RWPE2 (cell line): Measurements from ENCODE around the gene SLC2A6.

Experiments used
- ATAC-seq: fragments of 200-7000 bp; cut with Tn5 transposase; 3 replicates; pipeline ENCODE4 v1.9.1; 2021; ENCODE audit warnings: low read depth
- DNase-seq: peaks from one replicate; pipeline ENCODE4 v3.0.0-alpha.2; 2020; ENCODE audit warnings: low spot score
- H3K27ac ChIP-seq: fragments of 450-650 bp; 2 replicates; pipeline ENCODE4 v1.5.1; 2017; ENCODE audit warnings: mild to moderate bottlenecking; ENCODE audit not compliant: poor library complexity, severe bottlenecking
- H3K27me3 ChIP-seq: fragments of 250-450 bp; sonication (Bioruptor Pico); 2 replicates; pipeline ENCODE4 v1.5.1; 2021; ENCODE audit warnings: mild to moderate bottlenecking, moderate library complexity; ENCODE audit not compliant: insufficient read depth, poor library complexity, severe bottlenecking
- H3K36me3 ChIP-seq: fragments of 250-450 bp; sonication (Bioruptor Pico); 2 replicates; pipeline ENCODE4 v1.5.1; 2020; ENCODE audit warnings: low read depth, mild to moderate bottlenecking, moderate library complexity
- H3K4me1 ChIP-seq: fragments of 250-450 bp; sonication (Bioruptor Pico); 2 replicates; pipeline ENCODE4 v1.5.1; 2021; ENCODE audit warnings: mild to moderate bottlenecking, moderate library complexity; ENCODE audit not compliant: insufficient read depth, poor library complexity, severe bottlenecking
- H3K4me3 ChIP-seq: fragments of 250-450 bp; sonication (Bioruptor Pico); 2 replicates; pipeline ENCODE4 v1.5.1; 2021; ENCODE audit warnings: mild to moderate bottlenecking, moderate library complexity; ENCODE audit not compliant: severe bottlenecking
- H3K9me3 ChIP-seq: fragments of 250-450 bp; sonication (Bioruptor Pico); 2 replicates; pipeline ENCODE4 v1.5.1; 2021; ENCODE audit warnings: mild to moderate bottlenecking, moderate library complexity; ENCODE audit not compliant: severe bottlenecking
- CTCF ChIP-seq: fragments of 450-650 bp; IDR thresholded peaks from one replicate; pipeline ENCODE4 v1.5.1; 2017; ENCODE audit warnings: mild to moderate bottlenecking, moderate library complexity; ENCODE audit not compliant: poor library complexity, severe bottlenecking

Gene SLC2A6

GRCh38 chr9:133439337-133439736, 39.6 kb downstream of the SLC2A6 start:
- TF ChIP-seq CTCF, result no peak
- Histone ChIP-seq H3K36me3 (no peaks in the 10 kb centered on the region), H3K4me1 (no peaks in the 10 kb centered on the region), H3K27ac (no peak overlapping the region), H3K4me3 (no peak overlapping the region), H3K9me3 (no peaks in the 10 kb centered on the region), H3K27me3 (no peaks in the 10 kb centered on the region)
- no peak for ATAC-seq
- no peak for DNase-seq

- Histone ChIP-seq H3K36me3 (no peaks in the 10 kb centered on the region), H3K27me3 (no peaks in the 10 kb centered on the region), H3K4me3 (no peak overlapping the region), H3K9me3 (no peaks in the 10 kb centered on the region), H3K27ac (no peak overlapping the region), H3K4me1 (no peaks in the 10 kb centered on the region)
- DNase-seq (no peak), ATAC-seq (no peak; the same call in 2 of the 3 replicates)
- TF ChIP-seq CTCF, result no peak
These were observed 41.0 kb downstream of the SLC2A6 start for GRCh38 chr9:133437753-133438531.

- Histone ChIP-seq H3K27ac (no peak overlapping the region), H3K36me3 (no peaks in the 10 kb centered on the region), H3K4me3 (no peak overlapping the region), H3K9me3 (no peaks in the 10 kb centered on the region), H3K4me1 (no peaks in the 10 kb centered on the region), H3K27me3 (no peaks in the 10 kb centered on the region)
- no peak for DNase-seq
- no peak for ATAC-seq
- TF ChIP-seq CTCF, result no peak
These were observed 42.2 kb downstream of the SLC2A6 start for GRCh38 chr9:133436681-133437080.

- DNase-seq (no peak), ATAC-seq (no peak)
- no peak for TF ChIP-seq CTCF
- H3K9me3 ChIP-seq, result no peaks in the 10 kb centered on the region
- H3K4me3 ChIP-seq, result no peak overlapping the region
- no peaks in the 10 kb centered on the region for H3K36me3 ChIP-seq
- no peaks in the 10 kb centered on the region for H3K4me1 ChIP-seq
- H3K27me3 ChIP-seq, result no peaks in the 10 kb centered on the region
- H3K27ac ChIP-seq, result no peak overlapping the region
These were observed 45.5 kb downstream of the SLC2A6 start for GRCh38 chr9:133433351-133433843.

- H3K27ac ChIP-seq, result no peak overlapping the region
- H3K36me3 ChIP-seq, result no peaks in the 10 kb centered on the region
- no peaks in the 10 kb centered on the region for H3K27me3 ChIP-seq
- ATAC-seq, result no peak
- no peak for TF ChIP-seq CTCF
- DNase-seq, result no peak
- H3K9me3 ChIP-seq, result no peaks in the 10 kb centered on the region
- H3K4me1 ChIP-seq, result no peaks in the 10 kb centered on the region
- H3K4me3 ChIP-seq, result no peak overlapping the region
These were observed 48.7 kb downstream of the SLC2A6 start for GRCh38 chr9:133430244-133430643.
